Tibial artery (tissue), 4 donors: ENCODE measurements around the gene FREM1.

Experiments used
- DNase-seq, 2 donors: peaks; one replicate each; pipeline ENCODE4 v3.0.0-alpha.2; 2019
- H3K27ac ChIP-seq, 2 donors: fragments of 200-600 bp; sonication (generic) in 1 of 2; 1 replicate in 1 of 2; 2 replicates in 1 of 2; pipeline ENCODE4 v1.5.1; 2018 to 2019; ENCODE audit warnings: mild to moderate bottlenecking in 1 of 2
- H3K27me3 ChIP-seq, 2 donors: fragments of 200-600 bp; sonication (generic) in 1 of 2; one replicate each; pipeline versions ENCODE4 v1.5.1 to v1.6.0; 2016 to 2019
- H3K36me3 ChIP-seq, 3 donors: fragments of 200-600 bp; sonication (generic) in 2 of 3; one replicate each; pipeline ENCODE4 v1.5.1; 2016 to 2019; ENCODE audit warnings: mild to moderate bottlenecking in 2 of 3
- H3K4me1 ChIP-seq, 4 donors: fragments of 200-600 bp; sonication (generic) in 2 of 4; 1 replicate in 3 of 4; 2 replicates in 1 of 4; pipeline ENCODE4 v1.5.1; 2016 to 2019
- H3K4me3 ChIP-seq, 2 donors: fragments of 200-600 bp; sonication (generic) in 1 of 2; 1 replicate in 1 of 2; 2 replicates in 1 of 2; pipeline ENCODE4 v1.5.1; 2018 to 2019; ENCODE audit warnings: mild to moderate bottlenecking in 2 of 2
- H3K9me3 ChIP-seq, 3 donors: fragments of 200-600 bp; sonication (generic) in 1 of 3; one replicate each; pipeline ENCODE4 v1.5.1; 2016 to 2019
- intact Hi-C: fragments of 100-400 bp; cut with DNase I; formaldehyde crosslinking; loops from one replicate; pipeline ENCODE4 v1.15.0; 2023; ENCODE audit warnings: low total_unique reads
- TF ChIP-seq, protein P1 (sequence below), 2 experiments: fragments of 200-600 bp in 1 of 2; fragments of 450-650 bp in 1 of 2; IDR thresholded peaks; one replicate each; pipeline ENCODE4 v1.5.1; 2017 to 2019; ENCODE audit warnings: antibody characterized with exemption in 2 of 2, mild to moderate bottlenecking in 1 of 2, moderate library complexity in 1 of 2

The FREM1 gene

DNA sequence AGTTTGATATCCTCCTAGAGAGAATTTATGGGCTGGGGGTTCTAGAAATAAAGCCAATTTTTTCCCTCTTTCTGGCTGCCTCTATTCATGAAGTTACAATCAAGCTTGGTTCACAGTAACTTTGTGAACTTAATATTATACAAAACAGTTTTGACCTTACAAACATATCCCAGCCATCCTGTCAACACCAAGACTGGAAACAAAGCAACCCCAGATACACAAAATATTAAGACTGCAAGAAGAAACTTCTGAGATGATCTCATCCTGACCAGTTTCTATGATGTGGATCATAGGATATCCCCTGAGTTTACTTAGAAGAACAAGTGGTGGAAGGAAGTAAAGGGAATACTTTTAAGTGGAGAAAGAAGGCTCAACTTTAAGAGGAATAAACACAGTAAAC, 159.4 kb downstream of the FREM1 start:
- TF ChIP-seq, protein P1, sequence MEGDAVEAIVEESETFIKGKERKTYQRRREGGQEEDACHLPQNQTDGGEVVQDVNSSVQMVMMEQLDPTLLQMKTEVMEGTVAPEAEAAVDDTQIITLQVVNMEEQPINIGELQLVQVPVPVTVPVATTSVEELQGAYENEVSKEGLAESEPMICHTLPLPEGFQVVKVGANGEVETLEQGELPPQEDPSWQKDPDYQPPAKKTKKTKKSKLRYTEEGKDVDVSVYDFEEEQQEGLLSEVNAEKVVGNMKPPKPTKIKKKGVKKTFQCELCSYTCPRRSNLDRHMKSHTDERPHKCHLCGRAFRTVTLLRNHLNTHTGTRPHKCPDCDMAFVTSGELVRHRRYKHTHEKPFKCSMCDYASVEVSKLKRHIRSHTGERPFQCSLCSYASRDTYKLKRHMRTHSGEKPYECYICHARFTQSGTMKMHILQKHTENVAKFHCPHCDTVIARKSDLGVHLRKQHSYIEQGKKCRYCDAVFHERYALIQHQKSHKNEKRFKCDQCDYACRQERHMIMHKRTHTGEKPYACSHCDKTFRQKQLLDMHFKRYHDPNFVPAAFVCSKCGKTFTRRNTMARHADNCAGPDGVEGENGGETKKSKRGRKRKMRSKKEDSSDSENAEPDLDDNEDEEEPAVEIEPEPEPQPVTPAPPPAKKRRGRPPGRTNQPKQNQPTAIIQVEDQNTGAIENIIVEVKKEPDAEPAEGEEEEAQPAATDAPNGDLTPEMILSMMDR (IDR thresholded peaks at IDR 0.05): no peak
- intact Hi-C loops: no loop called here
- Histone ChIP-seq H3K9me3 (no peaks in the 10 kb centered on the region), H3K27me3 (no peaks in the 10 kb centered on the region), H3K4me3 (no peak overlapping the region), H3K27ac (no peak overlapping the region), H3K36me3 (peaks cover 27 to 55% (median 52%) of the 10 kb centered on the region in 3 donors), H3K4me1 (no peaks in the 10 kb centered on the region)
- DNase-seq: no peak

DNA sequence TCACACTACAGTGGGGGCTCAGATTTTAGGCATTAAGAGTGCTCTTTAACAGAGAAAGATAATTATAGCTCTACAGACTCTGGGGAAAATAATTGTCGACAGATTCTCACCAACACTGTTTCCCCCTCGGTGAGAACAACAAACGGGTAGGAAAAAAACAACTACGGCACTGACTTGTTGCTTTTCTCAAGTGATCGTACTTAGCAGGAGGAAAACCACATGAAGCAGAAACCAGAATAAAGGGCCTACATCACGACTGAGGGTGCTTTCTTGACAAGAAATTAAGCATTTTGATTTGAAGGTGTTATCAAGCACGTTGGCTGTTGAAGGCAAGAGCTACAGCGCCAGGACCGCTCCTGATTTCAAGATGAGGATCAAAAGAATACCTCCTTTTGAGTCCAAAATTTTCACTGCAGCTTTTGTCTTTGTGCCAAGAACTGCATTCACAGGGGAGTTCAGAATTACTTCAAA, 160.5 kb downstream of the FREM1 start:
- H3K4me3 ChIP-seq: no peak overlapping the region
- intact Hi-C loops: no loop called here
- no peaks in the 10 kb centered on the region for H3K27me3 ChIP-seq
- H3K4me1 ChIP-seq: no peaks in the 10 kb centered on the region
- no peak overlapping the region for H3K27ac ChIP-seq
- TF ChIP-seq, protein P1 (IDR thresholded peaks at IDR 0.05): no peak
- DNase-seq: no peak
- H3K36me3 ChIP-seq: peaks cover 27 to 50% (median 45%) of the 10 kb centered on the region in 3 donors
- H3K9me3 ChIP-seq: no peaks in the 10 kb centered on the region

DNA sequence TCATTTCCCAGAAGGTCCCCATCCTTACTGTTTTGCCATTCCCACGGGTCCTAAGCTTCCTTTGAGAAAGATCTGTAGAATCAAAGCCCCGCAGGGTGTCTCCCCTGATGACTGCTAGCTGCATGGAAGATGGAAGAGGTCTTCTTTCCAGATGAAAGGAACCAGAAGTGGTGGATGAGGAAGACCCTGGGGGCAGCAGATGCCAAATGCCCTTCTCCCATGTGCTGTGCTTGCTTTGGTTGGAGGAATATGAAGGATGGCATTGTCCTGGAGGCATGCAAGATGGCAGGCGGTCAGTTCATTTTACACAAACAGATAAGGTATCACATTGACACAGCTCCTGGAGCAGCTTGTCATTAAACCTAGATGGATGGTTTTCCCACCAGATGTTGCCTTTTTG, 161.9 kb downstream of the FREM1 start:
- TF ChIP-seq, protein P1 (IDR thresholded peaks at IDR 0.05): no peak
- intact Hi-C loops: no loop called here
- Histone ChIP-seq H3K36me3 (peaks cover 27 to 43% (median 43%) of the 10 kb centered on the region in 3 donors), H3K27ac (no peak overlapping the region), H3K9me3 (no peaks in the 10 kb centered on the region), H3K4me1 (no peaks in the 10 kb centered on the region), H3K4me3 (no peak overlapping the region), H3K27me3 (no peaks in the 10 kb centered on the region)
- no peak for DNase-seq

DNA sequence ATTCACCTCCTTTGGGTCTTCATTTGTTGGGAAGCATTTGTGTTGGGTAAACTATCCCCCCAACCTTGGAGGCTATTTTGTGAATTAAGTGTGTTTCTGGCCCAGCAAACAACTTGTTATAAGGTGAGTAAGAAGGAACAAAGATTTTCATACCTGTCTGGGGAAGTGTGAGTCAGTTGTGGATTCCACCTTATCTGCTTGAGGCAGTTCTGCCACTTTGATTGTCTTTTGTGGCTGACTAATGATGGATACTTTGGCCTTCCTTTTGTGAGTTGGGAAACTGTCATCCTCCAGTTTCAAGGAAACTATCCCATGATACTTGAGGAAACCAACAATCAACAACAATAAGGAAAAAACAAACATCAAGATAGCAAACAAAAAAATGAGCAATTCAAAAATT, 163.1 kb downstream of the FREM1 start:
- H3K4me1 ChIP-seq: no peaks in the 10 kb centered on the region
- no peaks in the 10 kb centered on the region for H3K27me3 ChIP-seq
- peaks cover 27 to 42% (median 36%) of the 10 kb centered on the region in 3 donors for H3K36me3 ChIP-seq
- H3K27ac ChIP-seq: no peak overlapping the region
- H3K9me3 ChIP-seq: no peaks in the 10 kb centered on the region
- DNase-seq: no peak
- TF ChIP-seq, protein P1 (IDR thresholded peaks at IDR 0.05): no peak
- no peak overlapping the region for H3K4me3 ChIP-seq
- intact Hi-C loops: no loop called here

DNA sequence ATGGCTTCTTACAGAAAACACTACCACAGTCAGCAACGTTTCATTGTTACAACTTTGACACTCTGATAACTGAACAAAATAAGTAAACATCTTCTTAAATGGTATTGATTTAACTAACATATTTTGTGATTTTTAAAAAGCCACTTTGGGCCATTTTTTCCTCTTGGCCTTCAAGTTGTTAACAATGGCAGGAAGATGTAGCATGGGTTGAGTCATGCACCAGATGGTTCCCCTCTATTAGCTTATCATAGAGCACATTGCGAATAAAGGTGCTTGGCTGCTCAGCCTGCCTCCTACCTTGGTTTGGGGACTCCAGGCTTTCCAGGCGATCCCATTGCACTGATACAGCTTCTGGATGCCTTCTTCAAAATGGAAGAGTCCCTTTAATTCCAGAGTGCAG, 163.6 kb downstream of the FREM1 start:
- no peaks in the 10 kb centered on the region for H3K4me1 ChIP-seq
- no peak overlapping the region for H3K4me3 ChIP-seq
- H3K27me3 ChIP-seq: no peaks in the 10 kb centered on the region
- intact Hi-C loops: no loop called here
- no peak overlapping the region for H3K27ac ChIP-seq
- TF ChIP-seq, protein P1 (IDR thresholded peaks at IDR 0.05): no peak
- H3K36me3 ChIP-seq: peaks cover 27 to 42% (median 36%) of the 10 kb centered on the region in 3 donors
- no peaks in the 10 kb centered on the region for H3K9me3 ChIP-seq
- DNase-seq: no peak

DNA sequence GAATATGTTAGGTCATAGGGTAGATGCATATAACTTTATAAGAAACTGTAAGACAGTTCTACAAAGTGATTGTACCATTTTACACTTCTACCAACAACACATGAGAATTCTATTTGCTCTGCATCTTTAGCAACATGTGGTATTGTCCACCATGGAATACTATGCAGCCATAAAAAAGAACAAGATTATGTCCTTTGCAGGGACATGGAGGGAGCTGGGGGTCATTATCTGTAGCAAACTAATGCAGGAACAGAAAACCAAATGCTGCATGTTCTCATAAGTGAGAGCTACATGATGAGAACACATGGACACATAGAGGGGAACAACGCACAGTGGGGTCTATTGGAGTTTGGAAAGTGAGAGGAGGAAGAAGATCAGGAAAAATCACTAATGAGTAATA, 165.5 kb downstream of the FREM1 start:
- no peak for DNase-seq
- TF ChIP-seq, protein P1 (IDR thresholded peaks at IDR 0.05): no peak
- Histone ChIP-seq H3K36me3 (peaks cover 27 to 35% (median 32%) of the 10 kb centered on the region in 3 donors), H3K27ac (no peak overlapping the region), H3K4me1 (no peaks in the 10 kb centered on the region), H3K4me3 (no peak overlapping the region), H3K27me3 (no peaks in the 10 kb centered on the region), H3K9me3 (no peaks in the 10 kb centered on the region)
- intact Hi-C loops: no loop called here
